Stimulated activated CD4-positive, alpha-beta T cell treated with anti-CD3 and anti-CD28 coated beads, TNF-alpha, amount 100 ng/mL, for 4 hours (primary cell): ENCODE measurements around the gene TTC16.
"Not testable (repeated sequence)": the region's sequence is repeated elsewhere in the genome, so short reads cannot be mapped to it uniquely, and the experiment has no call there.

ENCODE experiments used
- DNase-seq, 3 experiments: peaks; one replicate each; pipeline ENCODE4 v3.0.0-alpha.2; 2020; ENCODE audit warnings: low read depth in 3 of 3

Gene TTC16

DNA sequence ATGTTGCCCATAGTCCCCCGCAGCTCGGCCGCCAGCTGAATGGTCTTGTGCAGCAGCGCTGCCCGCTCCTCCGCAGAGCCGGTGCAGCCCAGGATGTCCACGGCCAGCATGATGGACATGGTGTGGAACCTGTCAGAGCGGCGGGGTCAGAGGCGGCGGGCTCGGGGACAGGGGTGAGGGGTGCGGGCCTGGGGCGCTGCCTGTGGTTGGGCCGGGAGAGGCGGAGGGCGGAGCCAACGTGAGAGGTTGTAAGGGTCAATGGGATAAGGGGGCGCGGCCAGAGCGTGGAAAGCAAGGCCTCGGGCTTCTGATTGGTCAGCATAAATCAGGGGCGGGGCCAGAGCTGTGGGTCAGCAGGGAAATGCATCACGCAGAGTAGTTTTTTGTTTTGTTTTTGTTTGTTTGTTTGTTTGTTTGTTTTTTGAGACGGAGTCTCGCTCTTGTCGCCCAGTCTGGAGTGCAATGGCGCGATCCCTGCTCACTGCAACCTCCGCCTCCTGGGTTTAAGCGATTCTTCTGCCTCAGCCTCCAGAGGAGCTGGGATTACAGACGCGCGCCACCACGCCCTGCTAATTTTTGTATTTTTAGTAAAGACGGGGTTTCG, 26.1 kb downstream of the TTC16 start:
- DNase-seq = no peak

DNA sequence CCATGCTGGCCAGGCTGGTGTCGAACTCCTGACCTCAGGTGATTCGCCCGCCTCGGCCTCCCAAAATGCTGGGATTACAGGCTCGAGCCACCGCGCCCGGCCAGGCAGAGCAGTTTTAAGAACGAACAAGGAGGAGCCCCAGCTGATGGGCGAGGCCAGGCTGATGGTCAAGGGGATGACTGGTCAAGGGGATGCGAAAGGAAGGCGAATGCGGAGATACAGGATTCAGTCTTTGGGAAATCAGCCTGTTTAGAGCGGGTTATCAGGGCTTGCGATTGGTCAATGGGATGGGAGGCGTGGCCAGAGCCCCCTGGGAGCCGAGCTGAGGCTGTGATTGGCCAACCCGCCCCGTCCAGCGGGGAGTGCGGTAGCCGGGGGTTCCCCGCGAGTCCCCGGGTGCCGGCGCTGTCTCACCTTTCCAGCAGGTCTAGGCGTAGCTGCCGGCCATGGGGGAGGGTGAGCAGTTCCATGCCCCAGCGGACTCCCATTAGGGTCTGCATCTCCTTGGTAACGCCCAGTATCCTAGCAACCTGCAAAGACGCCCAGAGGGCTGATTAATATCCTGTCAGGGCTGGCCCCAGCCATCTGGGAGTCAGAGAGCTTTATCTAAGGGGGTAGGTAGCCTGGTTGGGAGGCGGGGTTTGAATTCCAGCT, 26.7 kb downstream of the TTC16 start:
- DNase-seq = no peak

DNA sequence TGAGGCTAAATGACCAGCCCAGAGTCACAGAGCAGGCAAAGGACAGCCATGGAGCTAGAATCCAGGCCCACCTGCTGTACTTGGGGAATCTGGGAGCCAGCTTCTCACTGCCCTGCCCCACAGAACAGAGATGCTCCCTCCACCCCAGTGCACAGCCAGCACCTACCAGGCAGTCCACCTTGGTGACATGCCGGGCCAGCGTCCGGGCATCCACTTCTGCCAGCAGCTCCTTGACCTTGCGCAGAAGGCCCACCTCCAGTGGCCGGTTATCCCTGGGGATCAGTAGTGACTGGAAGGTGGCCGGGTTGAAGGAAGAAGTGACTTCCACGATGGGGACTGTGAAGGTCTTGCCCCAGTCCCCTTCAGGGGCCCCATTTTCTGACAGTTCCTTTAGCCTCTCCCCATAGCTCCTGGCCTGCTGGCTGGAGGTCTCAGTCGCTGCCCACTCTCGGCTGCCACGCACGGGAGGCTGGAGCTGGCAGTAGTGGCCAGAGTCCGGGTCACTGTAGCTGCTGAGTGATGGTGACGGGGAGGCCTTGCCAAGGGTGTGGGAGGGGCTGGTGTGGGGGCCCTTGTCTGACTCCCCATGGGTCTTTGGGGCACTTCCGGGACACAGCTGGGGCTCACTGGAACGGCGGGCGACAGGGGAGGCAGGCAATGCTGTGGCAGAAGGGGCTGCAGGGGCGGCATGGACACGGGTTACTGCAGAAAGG, 28.7 kb downstream of the TTC16 start:
- DNase-seq = no peak

DNA sequence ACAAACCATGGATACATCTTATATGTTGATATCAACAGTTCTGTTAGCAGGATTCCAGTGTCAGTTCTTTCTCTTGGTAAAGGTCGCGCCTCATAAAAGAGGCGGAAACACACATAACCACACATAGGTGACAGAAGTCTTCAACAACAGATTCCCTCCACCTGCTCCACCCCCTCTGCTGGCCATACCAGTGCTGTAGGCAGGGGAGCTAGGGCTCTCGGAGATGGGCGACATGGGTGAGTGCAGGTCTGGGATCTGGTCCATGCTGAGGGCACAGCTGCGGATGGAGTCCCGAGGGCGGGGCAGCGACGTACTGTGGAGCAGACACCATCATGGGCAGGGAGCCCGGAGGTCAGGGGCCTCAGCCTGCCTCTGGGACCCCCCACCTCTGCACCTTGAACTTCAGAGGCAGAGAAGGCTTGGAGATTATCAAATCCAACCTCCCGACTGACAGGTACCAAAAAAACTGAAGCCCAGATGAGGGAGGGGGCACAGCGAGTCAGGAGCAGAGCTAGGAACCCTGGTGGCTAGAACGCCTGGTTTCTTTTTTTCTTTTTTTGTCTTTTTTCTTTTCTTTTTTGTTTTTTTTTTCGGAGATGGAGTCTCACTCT, 31.2 kb downstream of the TTC16 start:
- DNase-seq = no peak

DNA sequence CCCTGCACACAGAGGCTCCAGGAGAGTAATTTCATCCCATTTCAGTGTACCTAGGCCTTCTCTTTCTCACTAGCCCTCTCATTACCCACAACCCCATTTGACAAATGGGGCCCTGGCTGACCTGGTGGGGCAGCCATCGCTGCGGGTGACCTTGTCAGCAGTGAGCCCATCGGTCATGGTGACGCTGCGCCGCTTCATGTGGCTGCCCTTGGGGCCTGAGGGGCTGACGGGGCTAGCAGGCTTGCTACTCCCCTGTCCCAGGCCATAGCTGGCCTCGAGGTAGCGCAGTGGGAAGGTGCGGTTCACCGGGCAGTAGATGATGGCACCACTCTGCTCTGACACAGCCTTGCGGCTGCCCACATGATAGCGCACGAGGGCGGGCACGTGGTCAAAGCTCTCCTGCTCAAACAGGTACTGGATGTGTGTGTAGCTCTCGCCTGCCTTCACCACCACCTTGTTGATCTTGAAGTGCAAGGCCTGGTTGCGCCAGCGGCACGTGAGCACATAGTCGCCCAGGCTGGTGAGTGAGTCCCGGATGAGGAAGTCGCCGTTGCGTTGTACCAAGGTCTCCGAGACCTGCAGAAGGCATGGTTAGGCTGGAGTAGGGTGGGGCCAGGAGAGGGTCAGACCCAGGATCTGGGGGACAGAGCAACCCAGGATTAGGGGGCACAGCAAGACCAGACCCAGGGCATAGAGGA, 33.4 kb downstream of the TTC16 start:
- DNase-seq = no peak

DNA sequence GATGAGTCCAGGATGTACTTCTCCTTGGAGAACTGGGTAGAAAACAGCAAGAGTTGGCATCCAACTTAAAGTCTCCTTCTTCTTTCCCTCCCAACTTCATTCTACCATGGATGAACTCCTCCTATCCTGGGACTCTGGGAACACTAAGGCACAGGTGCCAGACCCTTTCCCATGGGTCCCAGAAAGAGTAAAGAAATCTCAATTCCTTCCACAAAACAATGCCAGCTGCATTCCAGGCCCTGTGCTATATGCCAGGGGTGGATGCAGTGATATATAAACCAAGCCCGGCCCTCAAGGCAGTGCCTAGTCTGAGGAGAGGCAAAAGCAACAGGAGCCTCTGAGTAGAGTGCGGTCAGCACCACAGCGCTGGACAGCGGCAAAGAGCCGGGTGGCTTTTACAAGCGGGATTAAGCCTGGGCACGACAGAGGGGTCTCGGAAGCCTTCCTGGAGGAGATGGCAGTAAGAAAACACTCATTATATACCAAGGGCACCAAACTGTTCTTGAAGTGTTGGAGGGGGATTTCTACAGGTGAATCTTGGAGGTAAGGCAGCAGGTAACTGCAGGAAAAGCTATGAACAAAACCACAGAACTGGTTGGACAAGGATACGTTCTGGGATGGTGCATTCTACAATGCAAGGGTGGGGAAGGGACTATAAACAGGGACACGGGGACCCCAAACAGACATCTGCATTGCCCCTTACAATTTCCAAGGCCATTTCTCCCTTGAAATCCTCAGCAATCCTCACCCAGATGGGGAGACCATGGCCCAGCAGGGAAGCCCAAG, 35.6 kb downstream of the TTC16 start:
- no peak for DNase-seq

DNA sequence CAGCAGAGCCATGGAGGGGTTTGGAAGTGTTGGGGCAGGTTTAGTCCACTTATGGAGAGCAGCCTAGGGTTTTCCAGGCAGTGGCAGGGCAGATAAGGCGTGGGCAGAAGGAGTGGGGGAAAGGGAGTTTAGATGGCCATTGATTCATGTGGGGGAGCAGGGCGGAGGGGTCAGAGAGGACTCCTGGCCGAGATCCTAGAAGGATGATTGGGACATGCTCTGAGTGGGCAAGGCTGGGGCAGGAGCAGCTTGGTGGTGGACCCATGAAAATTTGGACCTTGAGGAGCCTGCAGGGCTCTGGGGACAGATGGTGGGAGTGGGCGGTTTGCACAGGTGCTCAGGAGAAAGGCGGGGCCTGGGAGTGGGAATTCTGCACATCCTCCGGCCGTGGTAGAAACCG, 37.3 kb downstream of the TTC16 start:
- no peak for DNase-seq

DNA sequence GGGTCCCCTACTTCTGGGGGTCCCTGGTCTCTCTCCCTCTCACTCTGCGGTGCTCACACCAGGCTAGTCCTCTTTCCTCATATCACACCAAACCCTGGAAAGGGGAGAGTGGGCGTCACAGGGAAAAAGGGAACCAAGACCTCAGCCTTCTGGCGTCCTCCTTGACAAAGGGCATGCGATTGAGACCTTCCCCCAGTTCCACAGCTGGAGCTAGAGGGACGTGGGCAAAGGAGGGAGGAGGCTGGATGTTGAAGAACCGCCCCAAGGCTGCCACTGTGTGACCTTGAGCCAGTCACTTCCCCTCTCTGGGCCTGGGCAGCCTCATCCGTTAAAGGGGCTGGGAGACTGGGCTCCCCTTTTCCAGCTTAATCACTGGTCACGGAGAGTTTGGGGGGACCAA, 37.7 kb downstream of the TTC16 start:
- no peak for DNase-seq

DNA sequence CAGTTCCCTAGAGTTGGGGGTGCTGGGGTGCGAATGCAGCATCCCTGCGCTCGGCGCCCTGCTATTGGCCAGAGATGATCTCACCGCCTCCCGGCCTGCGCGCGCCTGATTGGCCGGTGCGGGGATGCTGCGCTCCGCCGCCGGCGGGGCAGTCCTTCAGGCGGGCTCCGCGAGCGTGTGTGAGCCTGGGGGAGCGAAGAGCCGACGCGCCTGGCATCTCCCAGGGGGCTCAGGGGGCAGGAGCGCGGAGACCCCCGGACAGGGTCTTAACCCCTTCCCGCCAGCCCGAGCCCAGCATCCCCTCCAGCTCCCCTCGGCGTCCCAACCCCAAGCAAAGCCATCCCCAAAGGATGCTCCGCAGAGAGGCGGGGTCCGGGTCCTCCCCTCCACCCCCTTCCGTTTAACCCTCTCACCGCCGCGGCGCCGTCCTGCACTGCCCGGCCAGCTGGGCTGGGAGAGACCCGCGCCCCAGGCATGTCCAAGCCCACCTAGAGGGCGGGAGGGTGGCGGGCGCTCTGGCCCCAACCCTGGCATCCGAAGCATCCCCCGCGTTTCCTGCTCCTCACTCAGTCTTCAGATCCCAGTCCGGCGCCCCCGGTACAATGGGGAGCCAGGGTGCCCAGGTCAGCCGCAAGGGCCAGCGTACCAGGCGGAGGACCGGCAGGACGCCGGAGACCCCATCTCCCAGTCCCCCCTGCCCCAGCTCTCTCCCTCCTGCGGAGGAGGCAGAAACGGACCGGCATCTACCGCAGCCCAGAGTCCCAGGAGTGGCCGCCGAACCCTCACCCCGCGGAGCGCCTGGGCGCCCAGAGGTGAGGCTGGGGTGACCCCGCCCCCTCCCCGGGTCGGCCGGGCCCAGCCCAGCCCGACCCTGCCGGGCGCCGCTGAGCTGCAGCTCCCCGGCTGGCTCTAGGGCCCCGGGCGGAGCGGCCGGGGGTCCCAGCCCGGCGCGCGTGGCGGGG, 38.5 kb downstream of the TTC16 start:
- DNase-seq = no peak

DNA sequence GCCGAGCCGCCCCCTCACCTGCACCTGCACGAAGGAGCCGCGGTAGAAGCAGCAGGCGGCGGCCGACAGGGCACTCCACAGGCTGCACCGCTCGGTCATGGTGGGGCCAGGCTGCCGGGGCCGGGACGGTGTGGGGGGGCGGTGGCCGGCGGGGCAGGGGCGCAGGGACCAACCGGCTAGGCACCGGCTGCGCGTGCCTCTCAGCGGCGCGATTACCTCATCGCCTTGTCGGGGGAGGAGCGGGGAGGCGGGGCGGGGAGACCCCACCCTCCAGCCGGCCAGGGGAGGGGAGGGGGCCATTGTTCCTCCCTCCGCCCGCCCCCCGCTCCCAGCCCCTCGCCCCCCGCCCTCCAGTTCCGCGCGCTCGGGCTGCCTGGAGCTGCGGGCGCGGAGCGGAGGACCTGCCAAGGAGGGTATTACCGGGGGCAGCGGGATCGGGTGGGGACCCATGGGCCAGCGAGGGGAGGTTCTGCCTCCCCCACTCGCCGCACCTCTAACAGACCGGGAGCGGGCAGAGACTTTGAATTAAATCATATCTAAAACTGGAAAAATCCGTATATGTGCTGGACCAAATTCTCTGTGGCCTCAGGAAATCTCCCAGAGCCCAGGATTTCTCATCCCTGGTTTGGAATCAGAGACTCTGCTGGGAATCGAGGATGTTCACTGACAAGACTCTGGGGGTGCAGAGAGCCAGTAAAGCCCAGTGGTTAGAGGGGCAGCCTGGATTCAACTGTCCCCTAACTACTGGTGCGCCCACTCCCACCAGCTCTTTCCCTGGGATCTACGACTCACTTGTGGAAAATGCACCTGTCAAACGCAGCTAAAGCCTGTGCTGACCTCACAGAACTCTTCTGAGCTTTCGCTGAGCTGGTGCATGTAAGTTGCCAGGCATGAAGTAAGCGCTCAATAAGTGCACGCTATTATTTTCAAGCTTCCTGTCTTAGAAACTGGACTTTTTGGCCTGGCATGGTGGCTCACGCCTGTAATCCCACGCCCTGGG, 39.5 kb downstream of the TTC16 start:
- DNase-seq = no peak

DNA sequence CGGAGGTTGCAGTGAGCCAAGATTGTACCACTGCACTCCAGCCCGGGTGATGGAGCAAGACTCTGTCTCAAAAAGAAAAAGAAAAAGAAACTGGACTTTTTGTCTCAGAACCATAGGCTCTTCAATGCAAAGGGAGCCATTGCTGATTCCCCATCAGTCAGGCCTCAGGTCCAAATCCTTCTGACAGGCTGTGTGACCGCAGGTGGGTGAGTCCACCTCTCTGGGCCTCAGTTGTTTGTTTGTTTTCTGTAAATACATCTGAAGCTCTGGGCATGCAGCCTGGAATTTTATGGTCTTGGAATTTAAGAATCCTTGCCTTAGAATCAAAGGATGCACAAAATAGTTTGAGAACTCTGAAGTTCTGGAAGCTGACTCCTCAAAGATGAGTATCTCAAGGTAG, 40.4 kb downstream of the TTC16 start:
- DNase-seq = no peak

DNA sequence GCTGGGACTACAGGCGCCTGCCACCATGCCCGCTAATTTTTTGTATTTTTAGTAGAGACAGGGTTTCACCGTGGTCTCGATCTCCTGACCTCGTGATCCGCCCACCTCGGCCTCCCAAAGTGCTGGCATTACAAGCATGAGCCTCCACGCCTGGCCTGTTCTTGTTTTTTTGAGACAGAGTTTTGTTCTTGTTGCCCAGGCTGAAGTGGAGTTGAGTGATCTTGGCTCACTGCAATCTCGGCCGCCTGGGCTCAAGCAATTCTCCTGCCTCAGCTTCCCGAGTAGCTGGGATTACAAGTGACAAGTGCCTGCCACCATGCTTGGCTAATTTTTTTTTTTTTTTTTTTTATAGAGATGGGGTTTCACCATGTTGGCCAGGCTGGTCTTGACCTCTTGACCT, 40.9 kb downstream of the TTC16 start:
- not testable (repeated sequence) for DNase-seq

DNA sequence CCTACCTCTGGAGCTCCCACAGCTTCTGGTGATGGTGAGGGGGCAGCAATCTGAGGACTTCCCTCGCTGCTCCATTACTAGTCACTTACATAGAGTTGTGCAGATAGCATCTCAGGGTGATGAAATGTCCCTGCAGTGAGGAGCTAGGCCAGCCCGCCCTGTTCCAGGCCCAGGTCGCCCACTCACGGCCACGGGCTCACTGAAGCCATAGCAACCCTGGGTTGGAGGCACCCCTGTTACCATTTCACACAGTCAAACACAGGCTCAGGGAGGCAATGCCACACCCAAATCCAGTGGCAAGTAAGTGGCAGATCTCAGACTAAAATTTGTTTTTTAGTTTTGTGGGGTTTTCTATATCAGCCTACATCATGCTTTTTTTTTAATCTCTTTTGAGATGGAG, 43.0 kb downstream of the TTC16 start:
- DNase-seq = no peak

DNA sequence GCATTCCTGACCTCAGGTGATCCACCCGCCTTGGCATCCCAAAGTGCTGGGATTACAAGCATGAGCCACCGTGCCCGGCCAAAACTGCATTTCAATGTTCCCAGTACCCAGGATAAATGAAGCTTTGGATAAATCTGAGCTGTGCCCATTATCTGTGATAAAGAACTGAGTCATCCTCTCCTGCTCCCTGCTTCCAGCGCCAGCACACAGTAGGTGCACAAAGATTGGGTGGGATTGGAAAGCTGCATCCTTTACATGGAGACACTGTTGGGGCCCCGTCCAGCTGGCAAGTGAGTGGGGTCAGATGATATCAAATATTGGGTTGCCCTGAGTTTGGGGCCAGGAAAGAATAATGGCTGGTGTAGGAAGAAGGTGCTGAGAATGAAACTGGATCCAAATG, 45.2 kb downstream of the TTC16 start:
- no peak for DNase-seq

DNA sequence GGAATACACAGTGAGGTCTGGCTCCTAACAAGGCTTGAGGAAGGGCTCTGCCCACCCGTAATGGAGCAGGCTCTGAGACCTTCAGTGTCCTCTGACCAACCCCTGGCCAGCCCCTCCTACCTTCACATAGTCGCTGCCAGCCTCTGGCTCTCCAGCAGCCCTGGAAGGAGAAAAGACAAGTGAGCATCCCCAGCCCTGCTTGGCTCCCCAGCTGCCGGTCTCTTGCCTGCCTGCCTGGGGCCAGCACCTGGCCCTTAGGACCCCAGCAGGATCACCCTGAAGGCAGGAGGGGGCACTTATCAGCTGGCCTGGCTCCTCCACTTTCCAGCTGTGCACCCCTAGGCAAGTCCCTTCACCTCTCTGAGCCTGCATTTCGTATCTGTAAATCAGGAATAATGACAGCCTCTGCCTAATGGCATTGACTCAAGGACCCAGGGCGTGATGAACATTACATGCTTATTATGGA, 45.6 kb downstream of the TTC16 start:
- DNase-seq = no peak

DNA sequence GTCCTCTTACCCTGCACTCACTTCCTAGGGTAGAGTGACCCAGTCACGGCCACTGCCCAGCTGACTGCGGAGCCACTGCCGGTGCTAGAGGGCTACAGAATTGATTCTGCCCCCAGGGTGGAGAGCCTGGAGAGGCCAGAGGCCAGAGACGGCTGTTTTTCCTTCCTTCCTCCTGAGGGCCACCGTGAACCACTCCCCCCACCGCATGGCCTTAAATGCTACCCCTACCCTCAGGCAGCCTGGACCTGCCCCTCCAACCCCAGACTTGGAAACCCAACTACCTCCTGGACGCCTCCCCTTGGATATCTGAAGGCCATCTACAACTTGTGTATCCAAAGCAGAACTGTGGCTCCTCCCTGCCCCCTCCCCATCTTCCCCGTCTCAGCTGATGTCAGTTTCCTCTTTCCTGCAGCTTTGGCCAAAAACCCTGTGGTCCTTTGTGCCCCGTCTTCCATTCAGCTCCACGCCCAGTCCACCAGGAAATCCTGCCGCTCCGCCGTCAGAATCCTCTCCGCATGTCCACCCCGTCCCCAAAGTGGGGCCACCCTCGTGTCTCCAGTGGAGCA, 46.3 kb downstream of the TTC16 start:
- DNase-seq = no peak

DNA sequence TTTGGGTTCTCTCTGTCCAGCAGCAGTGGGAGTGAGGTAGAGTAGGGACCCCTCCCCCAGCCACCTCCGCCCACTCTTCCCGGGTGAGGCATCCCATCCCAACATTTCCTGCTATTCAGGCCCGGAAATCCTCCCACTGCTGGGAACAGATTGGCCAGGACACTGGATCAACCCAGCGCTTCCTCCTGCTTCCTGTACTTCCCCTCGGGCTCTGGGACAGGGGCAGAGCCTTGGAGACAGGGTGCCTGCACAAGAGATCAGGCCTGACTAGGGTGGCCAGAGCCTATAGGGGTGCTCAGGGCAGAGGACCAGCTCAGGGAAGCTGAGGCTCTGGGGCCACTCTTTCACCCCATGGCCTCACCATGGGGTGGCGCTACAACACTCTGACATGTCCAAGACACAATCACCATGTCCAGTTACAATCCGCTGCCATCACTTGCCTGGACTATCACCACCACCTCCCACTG, 48.1 kb downstream of the TTC16 start:
- no peak for DNase-seq

DNA sequence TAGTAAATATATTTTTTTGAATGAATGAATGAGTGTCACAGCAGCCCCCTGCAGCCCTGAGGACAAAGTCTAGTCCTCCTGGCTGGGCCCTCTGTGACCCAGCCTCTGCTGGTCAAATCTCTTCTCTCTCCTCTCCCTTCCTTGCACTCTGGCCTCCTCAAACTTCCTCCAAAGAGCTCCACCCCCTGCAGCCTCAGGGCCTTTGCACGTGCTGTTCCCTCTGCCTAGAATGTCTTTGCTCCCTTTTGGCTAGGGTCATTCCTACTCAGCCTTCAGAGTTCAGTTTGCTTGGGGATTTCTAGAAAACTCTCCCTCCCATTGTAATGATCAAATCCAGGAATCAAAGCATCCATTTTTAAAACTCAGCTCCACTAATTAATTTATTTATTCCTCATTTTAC, 49.5 kb downstream of the TTC16 start:
- no peak for DNase-seq
